Endothelial cell of umbilical vein (primary cell): ENCODE data around the gene FOCAD.

Source experiments
- CTCF ChIP-seq, 2 donors: IDR thresholded peaks; 1 replicate in 1 of 2; 2 replicates in 1 of 2; pipeline ENCODE4 v1.5.1; 2011; ENCODE audit warnings: low read length in 2 of 2, mild to moderate bottlenecking in 2 of 2, moderate library complexity in 2 of 2, control low read depth in 1 of 2, inconsistent platforms in 1 of 2, low read depth in 1 of 2; ENCODE audit not compliant: insufficient read depth in 1 of 2; ENCODE audit errors: extremely low read depth in 1 of 2
- EZH2 ChIP-seq: IDR thresholded peaks from 2 replicates; pipeline ENCODE4 v1.6.1; 2012; ENCODE audit warnings: borderline replicate concordance, low read depth, mild to moderate bottlenecking, moderate library complexity, low read length, inconsistent platforms; ENCODE audit not compliant: severe bottlenecking
- FOS ChIP-seq: IDR thresholded peaks from 2 replicates; pipeline ENCODE4 v1.6.1; 2011; ENCODE audit warnings: mild to moderate bottlenecking, low read length, moderate library complexity, borderline replicate concordance; ENCODE audit not compliant: insufficient read depth
- GATA2 ChIP-seq: IDR thresholded peaks from 2 replicates; pipeline ENCODE4 v1.7.0; 2011; ENCODE audit warnings: low read depth, mild to moderate bottlenecking, moderate library complexity, mixed read lengths, low read length; ENCODE audit not compliant: insufficient read length, insufficient read depth
- JUN ChIP-seq: IDR thresholded peaks from 2 replicates; pipeline ENCODE4 v1.6.1; 2011; ENCODE audit warnings: borderline replicate concordance, low read depth; ENCODE audit not compliant: insufficient read length, insufficient read depth
- MAX ChIP-seq: IDR thresholded peaks from 2 replicates; pipeline ENCODE4 v1.6.1; 2011; ENCODE audit not compliant: insufficient read depth, insufficient read length
- MYC ChIP-seq: IDR thresholded peaks from one replicate; pipeline ENCODE4 v1.6.1; 2011; ENCODE audit warnings: mild to moderate bottlenecking, low read depth, low read length
- POLR2A ChIP-seq: IDR thresholded peaks from 2 replicates; pipeline ENCODE4 v1.6.1; 2012; ENCODE audit warnings: low read depth, mild to moderate bottlenecking, control low read depth, low read length
- POLR2AphosphoS5 ChIP-seq: IDR thresholded peaks from 2 replicates; pipeline ENCODE4 v1.6.1; 2012; ENCODE audit warnings: low read depth, mild to moderate bottlenecking, control low read depth, low read length, moderate library complexity; ENCODE audit not compliant: insufficient read depth

- TF ChIP-seq POLR2A (no peak), MAX (no peak), MYC (no peak), CTCF (IDR thresholded peaks at IDR 0.05; ENCODE audit: extremely low read depth in 1 of 2, insufficient read depth in 1 of 2, low read depth in 1 of 2, low read length in 2 of 2) (no peak), EZH2 (no peak), POLR2AphosphoS5 (no peak), GATA2 (no peak), JUN (no peak), FOS (no peak)
These were observed 331.2 kb downstream of the FOCAD start for GRCh38 chr9:21015129-21015815.
